HL-60 (cell line): ENCODE data around the gene CKMT1A.
"Not testable (repeated sequence)": the region's sequence is repeated elsewhere in the genome, so short reads cannot be mapped to it uniquely, and the experiment has no call there.

Experiments used
- TF ChIP-seq, protein P1 (sequence below): IDR thresholded peaks from one replicate; pipeline ENCODE4 v1.5.1; 2011; ENCODE audit warnings: low read length, control low read depth, inconsistent platforms; ENCODE audit not compliant: insufficient read depth
- TF ChIP-seq, protein P2 (sequence below): IDR thresholded peaks from 2 replicates; pipeline ENCODE4 v1.6.1; 2012; ENCODE audit warnings: low read depth; ENCODE audit not compliant: insufficient replicate concordance

DNA sequence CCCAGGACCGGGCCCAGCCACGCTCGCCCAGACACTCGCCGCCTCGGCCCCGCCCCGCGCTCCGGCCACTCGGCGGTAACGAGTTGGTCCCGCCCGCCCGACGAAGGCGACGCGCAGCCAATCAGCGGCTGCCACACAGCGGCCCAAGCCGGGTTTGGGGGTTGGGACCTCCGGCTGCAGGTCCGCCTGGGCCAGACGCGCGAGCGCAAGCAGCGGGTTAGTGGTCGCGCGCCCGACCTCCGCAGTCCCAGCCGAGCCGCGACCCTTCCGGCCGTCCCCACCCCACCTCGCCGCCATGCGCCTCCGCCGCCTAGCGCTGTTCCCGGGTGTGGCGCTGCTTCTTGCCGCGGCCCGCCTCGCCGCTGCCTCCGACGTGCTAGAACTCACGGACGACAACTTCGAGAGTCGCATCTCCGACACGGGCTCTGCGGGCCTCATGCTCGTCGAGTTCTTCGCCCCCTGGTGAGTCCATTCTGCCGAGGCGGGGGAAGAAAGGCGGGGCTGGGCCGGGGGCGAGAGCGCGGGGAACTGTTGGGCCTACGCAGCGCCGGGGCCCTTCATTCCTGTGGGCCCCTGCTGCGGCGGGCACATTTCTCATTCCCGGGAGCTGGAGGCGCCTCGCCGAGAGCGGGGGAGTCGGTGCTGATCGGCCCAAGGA lies 52.7 kb downstream of the CKMT1A start, which contains the start of gene PDIA3:
- TF ChIP-seq, protein P1, sequence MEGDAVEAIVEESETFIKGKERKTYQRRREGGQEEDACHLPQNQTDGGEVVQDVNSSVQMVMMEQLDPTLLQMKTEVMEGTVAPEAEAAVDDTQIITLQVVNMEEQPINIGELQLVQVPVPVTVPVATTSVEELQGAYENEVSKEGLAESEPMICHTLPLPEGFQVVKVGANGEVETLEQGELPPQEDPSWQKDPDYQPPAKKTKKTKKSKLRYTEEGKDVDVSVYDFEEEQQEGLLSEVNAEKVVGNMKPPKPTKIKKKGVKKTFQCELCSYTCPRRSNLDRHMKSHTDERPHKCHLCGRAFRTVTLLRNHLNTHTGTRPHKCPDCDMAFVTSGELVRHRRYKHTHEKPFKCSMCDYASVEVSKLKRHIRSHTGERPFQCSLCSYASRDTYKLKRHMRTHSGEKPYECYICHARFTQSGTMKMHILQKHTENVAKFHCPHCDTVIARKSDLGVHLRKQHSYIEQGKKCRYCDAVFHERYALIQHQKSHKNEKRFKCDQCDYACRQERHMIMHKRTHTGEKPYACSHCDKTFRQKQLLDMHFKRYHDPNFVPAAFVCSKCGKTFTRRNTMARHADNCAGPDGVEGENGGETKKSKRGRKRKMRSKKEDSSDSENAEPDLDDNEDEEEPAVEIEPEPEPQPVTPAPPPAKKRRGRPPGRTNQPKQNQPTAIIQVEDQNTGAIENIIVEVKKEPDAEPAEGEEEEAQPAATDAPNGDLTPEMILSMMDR = not testable (repeated sequence)
- TF ChIP-seq, protein P2, sequence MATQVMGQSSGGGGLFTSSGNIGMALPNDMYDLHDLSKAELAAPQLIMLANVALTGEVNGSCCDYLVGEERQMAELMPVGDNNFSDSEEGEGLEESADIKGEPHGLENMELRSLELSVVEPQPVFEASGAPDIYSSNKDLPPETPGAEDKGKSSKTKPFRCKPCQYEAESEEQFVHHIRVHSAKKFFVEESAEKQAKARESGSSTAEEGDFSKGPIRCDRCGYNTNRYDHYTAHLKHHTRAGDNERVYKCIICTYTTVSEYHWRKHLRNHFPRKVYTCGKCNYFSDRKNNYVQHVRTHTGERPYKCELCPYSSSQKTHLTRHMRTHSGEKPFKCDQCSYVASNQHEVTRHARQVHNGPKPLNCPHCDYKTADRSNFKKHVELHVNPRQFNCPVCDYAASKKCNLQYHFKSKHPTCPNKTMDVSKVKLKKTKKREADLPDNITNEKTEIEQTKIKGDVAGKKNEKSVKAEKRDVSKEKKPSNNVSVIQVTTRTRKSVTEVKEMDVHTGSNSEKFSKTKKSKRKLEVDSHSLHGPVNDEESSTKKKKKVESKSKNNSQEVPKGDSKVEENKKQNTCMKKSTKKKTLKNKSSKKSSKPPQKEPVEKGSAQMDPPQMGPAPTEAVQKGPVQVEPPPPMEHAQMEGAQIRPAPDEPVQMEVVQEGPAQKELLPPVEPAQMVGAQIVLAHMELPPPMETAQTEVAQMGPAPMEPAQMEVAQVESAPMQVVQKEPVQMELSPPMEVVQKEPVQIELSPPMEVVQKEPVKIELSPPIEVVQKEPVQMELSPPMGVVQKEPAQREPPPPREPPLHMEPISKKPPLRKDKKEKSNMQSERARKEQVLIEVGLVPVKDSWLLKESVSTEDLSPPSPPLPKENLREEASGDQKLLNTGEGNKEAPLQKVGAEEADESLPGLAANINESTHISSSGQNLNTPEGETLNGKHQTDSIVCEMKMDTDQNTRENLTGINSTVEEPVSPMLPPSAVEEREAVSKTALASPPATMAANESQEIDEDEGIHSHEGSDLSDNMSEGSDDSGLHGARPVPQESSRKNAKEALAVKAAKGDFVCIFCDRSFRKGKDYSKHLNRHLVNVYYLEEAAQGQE = not testable (repeated sequence)
